Measurements from ENCODE around the gene CNTRL.

- no peak for TF ChIP-seq POLR2A (IDR thresholded peaks at IDR 0.05)
- TF ChIP-seq, protein P1, sequence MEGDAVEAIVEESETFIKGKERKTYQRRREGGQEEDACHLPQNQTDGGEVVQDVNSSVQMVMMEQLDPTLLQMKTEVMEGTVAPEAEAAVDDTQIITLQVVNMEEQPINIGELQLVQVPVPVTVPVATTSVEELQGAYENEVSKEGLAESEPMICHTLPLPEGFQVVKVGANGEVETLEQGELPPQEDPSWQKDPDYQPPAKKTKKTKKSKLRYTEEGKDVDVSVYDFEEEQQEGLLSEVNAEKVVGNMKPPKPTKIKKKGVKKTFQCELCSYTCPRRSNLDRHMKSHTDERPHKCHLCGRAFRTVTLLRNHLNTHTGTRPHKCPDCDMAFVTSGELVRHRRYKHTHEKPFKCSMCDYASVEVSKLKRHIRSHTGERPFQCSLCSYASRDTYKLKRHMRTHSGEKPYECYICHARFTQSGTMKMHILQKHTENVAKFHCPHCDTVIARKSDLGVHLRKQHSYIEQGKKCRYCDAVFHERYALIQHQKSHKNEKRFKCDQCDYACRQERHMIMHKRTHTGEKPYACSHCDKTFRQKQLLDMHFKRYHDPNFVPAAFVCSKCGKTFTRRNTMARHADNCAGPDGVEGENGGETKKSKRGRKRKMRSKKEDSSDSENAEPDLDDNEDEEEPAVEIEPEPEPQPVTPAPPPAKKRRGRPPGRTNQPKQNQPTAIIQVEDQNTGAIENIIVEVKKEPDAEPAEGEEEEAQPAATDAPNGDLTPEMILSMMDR (IDR thresholded peaks at IDR 0.05), result no peak
These were observed 129.9 kb downstream of the CNTRL start for GRCh38 chr9:121204611-121205010.
